ENCODE measurements around the gene MRPS2.

The MRPS2 gene

DNA sequence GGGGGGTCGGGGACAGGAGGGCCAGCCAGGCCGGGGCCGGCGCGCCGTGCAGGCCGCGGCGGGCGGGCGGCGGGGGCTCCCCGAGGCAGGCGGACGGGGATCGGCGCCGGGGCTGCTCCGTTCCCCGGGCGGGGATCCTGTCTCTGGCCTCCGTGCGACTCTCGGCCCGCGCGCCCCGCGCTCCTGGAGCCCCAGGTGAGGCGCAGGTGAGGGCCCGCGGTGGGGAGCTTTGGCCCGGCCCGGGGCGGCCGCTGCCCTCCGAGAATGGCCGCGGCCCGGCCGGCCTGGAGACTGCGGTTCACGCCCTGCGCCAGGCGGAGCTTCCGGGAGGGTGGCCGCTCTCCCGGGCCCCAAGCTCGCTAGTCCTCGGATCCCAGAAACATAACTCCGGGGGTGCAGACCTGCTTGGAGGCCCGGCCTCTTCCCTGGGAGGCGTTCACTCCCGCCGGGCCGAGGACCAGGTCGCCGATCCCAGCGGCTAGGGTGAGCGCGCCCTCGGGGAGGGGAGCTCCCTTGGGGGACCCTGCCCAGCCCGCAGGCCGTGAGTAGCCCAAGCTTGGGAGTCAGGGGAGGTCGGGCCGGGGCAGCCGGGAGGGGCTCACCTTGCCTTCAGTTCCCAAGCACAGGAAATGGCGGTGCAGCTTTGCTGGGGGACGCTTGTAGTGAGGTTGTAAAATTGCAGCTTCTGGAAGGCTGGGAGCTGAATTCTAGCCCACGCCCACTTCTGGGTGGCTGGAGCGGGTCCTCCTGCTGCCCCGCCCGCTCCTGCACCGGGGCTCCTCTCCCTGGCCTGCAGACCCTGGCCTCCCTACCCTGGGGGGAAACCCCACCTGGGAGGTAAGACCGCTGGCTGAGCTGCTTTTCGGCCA, 20.2 kb upstream of the MRPS2 start:
- no peak for DNase-seq (ENCODE audit: low read depth in 2 of 2)

DNA sequence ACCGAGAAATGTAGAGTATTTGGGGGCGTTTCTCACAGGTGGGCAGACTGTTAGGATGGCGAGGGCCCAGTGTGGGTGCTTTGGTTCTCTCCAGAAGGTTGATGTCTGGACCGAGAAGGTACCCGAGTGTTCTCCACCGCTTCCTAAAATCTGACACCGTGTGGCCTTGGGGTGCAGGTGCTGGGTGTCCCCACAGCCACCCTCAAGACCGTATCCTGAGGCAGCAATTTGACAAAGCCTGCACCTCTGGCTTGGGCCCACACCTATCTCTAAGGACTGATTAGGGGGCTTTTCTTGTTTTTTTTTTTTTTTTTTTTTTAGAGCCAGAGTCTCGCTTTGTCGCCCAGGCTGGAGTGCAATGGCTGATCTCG, 19.6 kb upstream of the MRPS2 start:
- DNase-seq (ENCODE audit: low read depth in 2 of 2): no peak

DNA sequence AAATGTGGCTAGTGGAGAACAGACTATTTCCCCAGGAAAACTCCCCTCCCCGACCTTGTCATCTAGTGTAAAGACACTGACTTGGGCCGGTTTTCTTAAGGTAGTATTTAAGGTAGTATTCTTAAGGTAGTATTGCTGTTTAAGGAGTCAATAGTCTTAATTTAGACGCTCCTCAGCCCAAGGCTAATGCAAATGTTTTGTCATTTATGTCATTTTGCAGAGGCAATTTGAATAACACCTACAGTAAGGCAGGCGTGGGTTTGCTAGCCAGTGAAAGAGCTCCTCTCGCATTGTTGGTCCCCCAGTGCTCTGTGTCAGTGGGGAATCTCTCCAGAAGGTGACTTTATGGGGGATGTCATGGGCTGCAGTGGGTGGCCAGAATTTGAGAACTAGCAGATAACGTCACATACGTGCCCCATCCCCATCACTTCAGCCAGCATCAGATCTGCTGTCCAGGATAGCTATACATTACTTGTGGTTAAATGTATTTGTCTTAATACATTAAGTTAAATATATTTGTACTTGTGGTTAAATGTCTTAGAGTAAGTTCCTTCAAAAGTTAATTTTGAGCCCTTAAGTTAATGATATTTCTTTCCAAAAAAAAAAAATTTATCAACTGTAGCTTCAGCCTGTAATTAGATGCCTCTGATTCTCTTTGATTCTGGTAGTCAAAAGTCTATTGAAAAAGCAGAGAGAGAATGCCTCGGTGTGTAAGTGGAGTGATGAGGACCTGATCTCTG, 18.3 kb upstream of the MRPS2 start:
- no peak for DNase-seq (ENCODE audit: low read depth in 2 of 2)

DNA sequence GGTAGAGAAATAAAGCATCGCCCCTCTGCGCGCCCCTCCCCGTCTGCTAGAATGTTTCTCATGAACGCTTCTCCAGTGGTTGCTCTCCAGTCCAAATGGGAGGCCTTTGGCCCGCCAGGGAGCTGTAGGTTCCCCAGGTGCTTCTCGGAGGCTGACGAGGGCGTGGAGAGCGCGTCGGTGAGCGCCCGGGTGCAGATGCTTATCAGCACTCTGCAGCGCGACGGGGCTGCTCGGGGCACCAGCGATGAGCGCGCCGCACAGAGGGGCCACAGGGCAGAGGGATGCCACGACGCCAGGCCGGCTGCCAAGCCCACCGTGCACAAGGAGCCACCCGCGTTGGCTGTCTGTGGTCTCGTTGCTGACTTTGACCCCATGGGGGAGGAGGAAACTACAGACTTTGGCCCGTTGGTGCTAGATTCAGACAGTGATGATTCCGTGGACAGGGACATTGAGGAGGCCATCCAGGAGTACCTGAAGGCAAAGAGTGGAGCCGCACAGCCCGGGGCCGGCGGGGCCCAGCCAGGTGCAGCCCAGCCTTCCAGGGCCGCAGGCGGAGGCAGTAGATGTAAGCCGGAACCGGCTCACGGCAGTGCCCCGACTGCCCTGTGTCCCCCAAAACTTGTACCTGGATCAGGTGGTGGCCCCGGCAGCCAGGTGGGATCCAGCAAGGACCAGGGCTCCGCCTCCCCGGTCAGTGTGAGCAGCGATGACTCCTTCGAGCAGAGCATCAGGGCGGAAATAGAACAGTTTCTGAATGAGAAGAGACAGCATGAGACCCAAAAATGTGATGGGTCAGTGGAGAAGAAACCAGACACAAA, 15.8 kb upstream of the MRPS2 start:
- DNase-seq (ENCODE audit: low read depth in 2 of 2): no peak

DNA sequence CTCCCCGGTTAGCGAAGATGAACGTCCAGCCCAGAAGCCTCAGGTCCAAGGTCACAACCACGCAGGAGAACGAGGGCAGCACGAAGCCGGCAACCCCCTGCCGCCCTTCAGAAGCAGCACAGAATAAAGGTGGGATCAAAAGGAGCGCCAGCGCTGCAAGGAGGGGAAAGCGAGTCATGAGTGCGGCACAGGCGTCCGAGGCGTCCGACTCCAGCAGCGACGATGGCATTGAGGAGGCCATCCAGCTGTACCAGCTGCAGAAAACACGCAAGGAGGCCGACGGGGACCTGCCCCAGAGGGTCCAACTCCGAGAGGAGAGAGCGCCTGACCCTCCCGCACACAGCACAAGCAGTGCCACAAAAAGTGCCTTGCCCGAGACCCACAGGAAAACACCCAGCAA, 15.1 kb upstream of the MRPS2 start:
- DNase-seq (ENCODE audit: low read depth in 2 of 2): no peak

DNA sequence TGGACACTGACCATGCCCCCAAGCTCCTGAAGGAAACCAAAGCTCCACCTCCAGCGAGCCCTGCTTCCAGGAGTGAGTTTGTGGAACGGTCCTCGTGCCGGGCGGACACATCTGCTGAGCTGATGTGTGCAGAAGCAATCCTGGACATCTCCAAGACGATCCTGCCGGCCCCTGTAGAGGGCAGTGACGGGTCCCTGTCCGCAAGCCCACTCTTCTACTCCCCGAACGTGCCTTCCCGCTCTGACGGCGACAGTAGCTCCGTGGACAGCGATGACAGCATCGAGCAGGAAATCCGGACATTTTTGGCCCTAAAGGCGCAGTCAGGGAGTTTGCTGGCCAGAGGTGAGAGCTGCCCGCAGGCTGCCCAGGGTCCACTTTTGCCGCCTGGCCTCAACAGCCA, 14.7 kb upstream of the MRPS2 start:
- no peak for DNase-seq (ENCODE audit: low read depth in 2 of 2)

DNA sequence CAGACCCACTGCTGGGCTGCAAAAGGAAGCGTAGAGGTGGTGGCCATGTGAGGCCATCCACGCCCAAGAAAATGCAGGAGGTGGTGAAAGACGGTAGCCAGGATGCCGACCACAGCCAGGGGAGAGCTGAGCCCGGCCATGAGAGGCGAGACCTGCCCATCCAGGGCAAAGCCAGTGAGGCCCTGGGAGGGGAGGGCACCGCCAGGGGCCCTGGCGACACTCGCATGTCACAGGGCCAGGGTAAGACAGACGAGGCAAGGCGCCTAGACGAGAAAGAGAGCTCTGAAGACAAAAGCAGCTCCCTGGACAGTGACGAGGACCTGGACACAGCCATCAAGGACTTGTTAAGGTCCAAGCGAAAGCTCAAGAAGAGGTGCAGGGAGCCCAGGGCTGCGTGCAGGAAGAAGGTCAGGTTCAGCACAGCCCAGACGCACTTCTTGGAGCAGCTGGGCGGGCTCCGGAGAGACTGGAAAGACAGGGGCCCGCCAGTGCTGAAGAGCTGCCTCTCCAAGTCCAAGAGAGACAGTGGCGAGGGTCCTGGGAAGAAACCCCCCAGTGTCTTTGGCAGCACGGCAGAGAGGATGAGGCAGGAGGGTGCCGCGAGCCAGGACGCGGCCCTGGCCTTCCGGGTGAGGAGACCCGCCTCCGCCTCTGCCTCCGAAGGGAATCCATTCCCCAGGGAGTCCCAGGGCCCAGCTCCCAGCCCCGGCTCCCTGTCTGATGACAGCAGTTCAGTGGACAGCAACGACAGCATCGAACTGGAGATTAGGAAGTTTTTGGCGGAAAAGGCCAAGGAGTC, 14.0 kb upstream of the MRPS2 start:
- no peak for DNase-seq (ENCODE audit: low read depth in 2 of 2)

DNA sequence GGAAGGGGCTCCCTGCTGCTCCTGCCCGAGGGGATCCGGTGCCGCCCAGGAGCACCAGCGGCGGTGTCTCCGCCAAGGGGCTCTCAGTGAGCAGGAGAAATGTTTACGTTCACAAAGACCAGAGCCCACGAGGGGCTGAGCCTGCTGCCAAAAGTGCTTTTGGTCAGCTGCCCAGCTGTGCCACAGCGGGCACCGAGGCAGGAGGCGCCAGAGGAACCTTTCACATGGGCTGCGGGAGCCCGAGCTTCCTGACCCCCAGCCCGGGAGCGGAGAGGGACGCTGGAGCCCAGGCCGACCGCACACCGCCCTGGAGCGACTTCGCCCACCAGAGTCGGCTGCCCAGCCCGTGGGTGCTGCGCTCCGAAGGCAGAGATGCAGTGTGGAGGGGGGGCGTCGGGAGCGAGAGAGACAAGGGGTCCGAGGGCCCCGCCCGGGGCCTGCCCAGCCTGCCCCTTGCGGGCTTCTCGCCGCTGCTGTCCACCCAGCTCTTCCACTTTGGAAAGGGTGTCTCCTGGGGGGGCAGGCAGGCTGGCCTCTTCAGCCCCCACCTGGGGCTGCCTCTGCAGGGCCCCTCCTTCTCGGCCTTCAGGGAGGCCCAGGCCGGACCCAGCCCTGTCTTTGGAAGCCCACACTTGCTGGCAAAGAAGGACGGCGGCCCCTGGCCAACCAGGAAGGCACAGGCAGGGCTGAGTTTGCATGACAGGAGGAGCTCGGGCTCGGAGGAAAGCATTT, 13.0 kb upstream of the MRPS2 start:
- no peak for DNase-seq (ENCODE audit: low read depth in 2 of 2)

DNA sequence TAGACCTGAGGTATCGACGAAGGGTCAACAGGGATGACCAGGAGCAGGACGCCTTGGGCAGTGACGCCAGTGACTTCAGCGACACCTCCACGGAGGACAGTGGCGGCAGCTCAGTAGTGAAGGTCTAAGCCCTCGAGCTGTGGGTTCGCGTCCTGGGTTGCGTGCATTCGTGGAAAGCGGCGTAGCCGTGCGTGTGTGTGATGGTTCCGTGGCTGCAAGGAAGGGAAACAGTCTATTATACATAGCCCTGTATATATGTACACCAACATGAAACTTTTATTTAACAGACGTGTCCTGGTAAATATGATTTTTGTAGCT, 12.5 kb upstream of the MRPS2 start:
- DNase-seq (ENCODE audit: low read depth in 2 of 2): no peak

DNA sequence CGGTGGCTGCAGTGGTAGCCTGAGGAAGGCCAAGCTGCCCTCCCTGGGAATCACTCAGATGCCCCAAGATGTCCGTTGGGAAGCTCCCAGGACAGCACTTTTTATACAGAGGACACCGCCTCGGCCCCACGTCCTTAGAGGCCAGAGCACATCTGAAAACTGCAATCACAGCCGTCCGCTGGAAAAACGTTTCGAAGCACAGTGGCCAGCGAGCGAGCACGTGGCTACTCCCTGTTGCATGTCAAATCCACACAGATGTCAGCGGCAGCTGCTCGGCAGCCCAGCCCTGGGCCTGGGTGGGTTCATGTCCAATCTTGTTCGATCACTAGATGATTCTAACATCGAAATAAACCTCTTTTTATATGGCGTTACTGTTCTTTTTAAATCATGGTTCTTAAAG, 12.0 kb upstream of the MRPS2 start:
- DNase-seq (ENCODE audit: low read depth in 2 of 2): no peak

DNA sequence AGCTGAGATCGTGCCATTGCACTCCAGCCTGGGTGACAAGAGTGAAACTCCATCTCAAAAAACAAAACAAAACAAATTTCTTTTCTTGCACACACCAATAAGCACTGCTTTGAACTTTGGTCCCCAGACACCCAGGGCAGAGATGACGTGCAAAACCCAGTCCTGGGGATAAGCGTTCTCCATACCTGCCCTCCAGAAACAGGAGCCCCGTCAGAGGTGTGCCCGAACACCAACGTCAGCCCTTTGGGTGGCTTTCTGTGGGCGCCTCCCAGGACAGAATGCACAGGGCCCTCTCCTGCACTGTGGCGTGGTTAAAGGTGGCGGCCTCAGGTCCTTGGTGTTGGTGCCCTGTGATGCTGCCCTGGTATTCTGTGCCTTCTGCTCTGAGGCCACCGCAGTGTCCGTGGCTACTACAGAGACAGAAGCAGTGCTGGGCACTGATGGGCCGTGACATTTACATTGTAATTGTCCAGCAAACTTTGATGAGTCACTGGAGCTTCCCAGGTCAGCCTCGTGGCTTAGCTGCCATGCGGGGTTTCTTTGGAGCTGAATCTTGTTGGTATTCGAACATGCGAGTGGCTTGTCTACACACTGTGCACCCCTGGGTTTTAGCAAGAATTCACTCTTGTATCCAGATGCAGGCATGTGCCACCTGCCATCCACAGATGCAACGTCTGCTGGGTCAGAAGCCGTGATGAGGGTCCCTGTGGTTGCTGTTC, 11.1 kb upstream of the MRPS2 start:
- no peak for DNase-seq (ENCODE audit: low read depth in 2 of 2)

DNA sequence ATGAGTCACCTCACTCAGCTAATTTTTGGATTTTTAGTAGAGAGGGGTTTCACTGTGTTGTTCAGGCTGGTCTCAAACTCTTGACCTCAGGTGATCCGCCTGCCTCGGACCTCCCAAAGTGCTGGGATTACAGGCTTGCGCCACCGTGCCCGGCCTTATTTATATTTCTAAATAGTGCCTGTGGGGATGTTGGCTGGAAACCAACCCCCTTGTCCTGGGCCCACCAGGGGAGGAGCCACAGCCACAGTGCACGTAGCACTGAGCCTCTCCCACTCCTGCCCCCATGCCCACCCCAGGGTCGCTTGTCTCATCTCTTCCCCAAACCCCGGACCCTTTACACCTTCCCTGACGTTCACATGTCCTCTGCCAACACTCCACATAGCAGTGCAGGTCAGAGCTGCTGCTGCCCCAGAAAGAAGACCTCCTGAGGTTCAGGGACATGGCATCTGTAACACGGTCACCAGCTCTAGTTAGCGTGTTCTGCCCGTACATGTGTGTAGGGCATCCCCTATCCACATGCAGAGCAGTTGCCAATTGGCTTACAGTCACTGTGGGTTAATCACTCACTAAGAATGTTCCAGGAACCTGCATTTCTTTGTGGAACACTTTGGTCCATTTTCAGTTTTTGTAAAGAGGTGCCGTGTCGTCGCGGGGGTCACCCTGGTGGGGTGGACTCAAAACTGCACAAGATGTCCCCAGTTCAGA, 10.2 kb upstream of the MRPS2 start:
- no peak for DNase-seq (ENCODE audit: low read depth in 2 of 2)

DNA sequence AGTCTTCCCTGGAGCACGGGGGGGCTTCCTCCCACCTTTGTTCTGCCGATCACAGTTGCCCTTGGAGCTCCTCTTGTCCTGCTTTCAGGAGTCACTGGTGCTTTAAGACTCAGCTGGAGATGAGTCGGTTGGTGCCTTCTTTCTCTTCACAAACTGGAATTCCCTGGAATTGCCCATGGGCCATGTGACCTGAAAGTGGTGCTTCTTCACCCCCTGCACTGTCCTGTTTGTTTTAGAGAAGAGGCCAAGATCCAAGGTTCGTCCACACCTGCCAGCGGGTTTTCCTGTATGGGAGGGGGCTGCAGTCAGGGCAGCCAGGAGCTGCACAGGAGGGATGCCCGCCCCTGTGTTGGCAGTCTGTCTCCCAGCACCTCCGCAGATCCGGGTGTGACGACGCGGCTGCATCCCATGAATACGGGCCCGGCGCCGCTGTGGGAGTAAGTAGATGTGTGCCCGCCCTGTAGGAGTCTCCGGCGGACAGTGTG, 9.5 kb upstream of the MRPS2 start:
- DNase-seq (ENCODE audit: low read depth in 2 of 2): no peak

DNA sequence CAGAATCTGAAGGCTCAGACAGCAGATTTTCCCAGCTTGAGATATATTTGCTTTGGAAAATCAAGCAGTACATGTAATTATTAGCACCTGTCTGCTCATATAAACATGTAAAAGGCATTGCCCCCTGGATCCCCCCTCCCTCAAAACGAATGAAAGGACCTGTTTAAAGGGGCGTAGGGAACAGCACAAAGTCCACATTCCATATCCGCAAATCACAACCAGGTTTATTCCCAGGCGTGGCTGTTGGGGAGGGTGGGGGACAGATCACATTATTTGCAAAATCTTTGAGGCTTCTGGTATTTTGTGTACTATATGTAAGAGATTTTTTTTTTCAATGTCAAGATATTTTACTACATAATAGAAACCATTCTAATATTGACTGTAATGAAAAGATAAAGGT, 8.7 kb upstream of the MRPS2 start:
- no peak for DNase-seq (ENCODE audit: low read depth in 2 of 2)

DNA sequence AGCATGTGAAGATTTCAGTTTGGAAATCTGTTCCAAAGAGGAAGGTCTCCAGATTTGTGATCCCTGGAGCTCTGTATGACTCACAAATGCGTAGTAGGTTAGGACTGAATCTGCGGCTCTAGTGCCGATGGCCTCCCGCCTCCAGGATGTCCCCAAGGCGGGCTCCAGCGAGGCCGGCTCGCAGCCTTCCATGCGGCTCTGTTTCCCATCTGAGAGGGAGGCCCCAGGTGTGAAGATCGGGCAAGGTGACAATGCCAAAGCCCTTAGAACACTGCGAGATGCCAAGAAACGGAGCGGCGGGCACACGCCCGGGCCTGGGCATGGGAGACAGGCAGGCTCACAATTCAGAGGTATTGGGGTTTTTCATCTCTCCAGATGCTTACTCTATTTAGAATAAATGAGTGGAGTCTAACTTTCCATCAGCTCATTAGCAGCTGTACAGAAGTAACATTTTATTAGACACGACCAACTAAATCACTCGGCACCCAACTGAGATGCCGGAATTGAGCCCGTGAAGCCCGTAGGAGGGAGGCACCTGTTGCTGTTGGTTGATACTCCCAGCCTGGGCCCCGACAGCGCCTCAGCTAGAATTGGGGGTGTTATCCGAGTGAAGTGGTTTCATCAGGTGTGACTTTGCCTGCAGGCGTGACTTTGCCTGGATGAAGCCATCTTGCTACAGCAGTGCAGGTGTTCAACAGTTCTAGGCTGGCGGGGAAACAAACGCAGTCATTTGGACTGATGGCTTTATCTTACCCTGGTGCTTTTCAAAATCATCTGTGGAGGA, 7.4 kb upstream of the MRPS2 start:
- DNase-seq (ENCODE audit: low read depth in 2 of 2): no peak

DNA sequence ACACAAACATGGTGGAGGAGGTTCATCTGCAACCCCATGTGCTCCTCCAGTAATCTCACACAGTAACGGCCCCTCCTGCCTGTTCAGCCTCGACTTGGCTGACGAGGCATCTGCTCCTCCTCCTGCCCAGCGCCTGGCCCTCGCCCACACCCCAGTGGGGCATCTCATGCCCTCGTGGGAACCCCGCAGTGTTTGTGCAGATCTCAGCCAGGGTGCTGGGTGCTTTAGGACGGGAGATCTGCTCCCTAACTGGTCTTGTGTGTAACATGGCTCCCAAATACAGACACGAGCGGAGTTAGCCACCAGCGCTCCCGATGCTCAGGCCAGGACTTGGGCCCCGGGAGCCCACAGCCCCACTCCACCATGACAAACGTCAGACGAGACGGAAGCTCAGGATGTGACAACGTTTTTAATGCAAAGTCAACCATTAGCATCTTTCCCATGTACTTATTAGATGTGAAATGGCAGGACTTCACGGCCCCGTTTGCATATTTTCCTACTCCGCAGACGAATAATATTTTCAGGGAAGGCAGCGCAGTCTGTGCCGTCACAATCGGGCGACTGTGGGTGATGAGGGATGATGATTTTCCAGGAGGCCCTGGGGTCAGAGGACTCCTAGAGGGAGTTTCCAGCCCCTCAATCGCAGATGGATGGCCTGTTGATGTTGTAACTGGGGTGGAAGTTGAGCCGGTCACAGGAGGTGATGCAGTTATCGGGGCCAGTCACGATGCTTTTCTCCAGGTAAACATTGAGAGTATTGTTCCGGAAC, 5.5 kb upstream of the MRPS2 start:
- DNase-seq (ENCODE audit: low read depth in 2 of 2): no peak

DNA sequence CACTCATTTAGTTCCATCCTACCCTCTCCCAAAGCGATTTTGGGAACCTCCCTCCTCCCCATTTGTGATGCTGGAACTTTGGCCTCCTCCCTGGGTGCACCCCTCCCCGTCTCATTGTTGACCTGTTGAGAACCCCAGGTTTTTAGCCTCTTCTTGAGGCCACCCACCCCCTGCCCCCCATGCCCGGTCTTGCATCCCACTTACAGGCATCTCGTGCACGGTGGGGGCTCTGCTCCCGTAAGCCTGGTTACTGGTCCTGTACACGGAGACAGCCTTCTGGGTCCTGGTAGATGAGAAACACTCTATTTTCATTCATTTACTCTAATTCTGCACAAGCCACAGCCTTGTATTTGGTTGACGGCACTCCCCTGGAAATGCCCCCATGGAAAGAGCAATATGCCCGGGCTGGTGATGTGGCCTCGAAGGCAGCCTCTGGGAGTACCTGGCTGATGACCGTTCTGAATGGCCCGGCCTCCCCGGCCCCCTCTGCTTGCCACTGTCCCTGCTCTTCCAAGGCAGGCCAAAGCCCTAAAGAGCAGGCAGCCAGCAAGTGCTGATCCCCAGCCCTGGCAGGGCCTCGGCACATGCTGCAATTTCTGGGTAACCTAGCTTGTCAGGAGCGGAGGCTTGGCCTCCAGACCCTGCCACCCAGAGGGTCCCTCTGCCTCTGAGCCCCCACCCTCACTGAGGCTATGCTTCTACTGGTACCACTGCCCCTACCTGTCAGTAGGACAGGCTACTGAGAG, 1.9 kb upstream of the MRPS2 start:
- no peak for DNase-seq (ENCODE audit: low read depth in 2 of 2)

Data from fibroblast of skin of left biceps (primary cell).